Caco-2 (cell line): ENCODE measurements around the gene INSYN2B. TPM values are rescaled to one million over a fixed set of nuclear protein-coding genes. Genes with fewer than 3 reads are reported as not detected.

Experiments
- BruUV-seq: library from RNA; stranded (reverse); fragments of 400-500 nt; replicated peaks from 2 replicates; lab custom pipeline; 2021; lab: Mats Ljungman, UMichigan
- CTCF ChIA-PET: fragments of 300-600 bp; sonication (Branson Sonifier 250); formaldehyde crosslinking; loops from one replicate; lab custom pipeline; 2022; ENCODE audit warnings: antibody characterized with exemption; lab: Charles Lee
- POLR2A ChIA-PET: fragments of 300-600 bp; sonication (Branson Sonifier 250); formaldehyde crosslinking; loops from one replicate; lab custom pipeline; 2022; ENCODE audit warnings: antibody characterized with exemption; lab: Charles Lee
- DNase-seq, 2 experiments: peaks; one replicate each; pipeline versions ENCODE4 v3.0.0 to v3.0.0-alpha.2; 2020 to 2022
- H3K27me3 ChIP-seq: replicated peaks from 2 replicates; pipeline ENCODE4 v1.6.0; 2011; ENCODE audit warnings: low read length; ENCODE audit not compliant: control insufficient read depth, insufficient read depth
- H3K36me3 ChIP-seq: 2 replicates; pipeline ENCODE4 v1.5.1; 2011; ENCODE audit warnings: low read length; ENCODE audit not compliant: control insufficient read depth, insufficient read depth
- H3K4me1 ChIP-seq: fragments of 250-450 bp; sonication (Bioruptor Pico); 2 replicates; pipeline ENCODE4 v1.5.1; 2020; ENCODE audit warnings: mild to moderate bottlenecking
- H3K4me3 ChIP-seq: 2 replicates; pipeline ENCODE4 v1.5.1; 2011; ENCODE audit warnings: low read depth, mild to moderate bottlenecking, control low read depth, low read length
- H3K9me3 ChIP-seq: fragments of 250-450 bp; sonication (Bioruptor Pico); 2 replicates; pipeline ENCODE4 v1.5.1; 2020; ENCODE audit warnings: mild to moderate bottlenecking, moderate library complexity
- H3K27ac Mint-ChIP-seq: one replicate; pipeline ENCODE4 v1.8.0; 2022; ENCODE audit warnings: mixed read lengths; ENCODE audit not compliant: unreplicated experiment
- H3K27me3 Mint-ChIP-seq: one replicate; pipeline ENCODE4 v1.8.0; 2022; ENCODE audit warnings: mixed read lengths; ENCODE audit not compliant: insufficient read depth, unreplicated experiment
- H3K36me3 Mint-ChIP-seq: one replicate; pipeline ENCODE4 v1.8.0; 2022; ENCODE audit warnings: mild to moderate bottlenecking, mixed read lengths; ENCODE audit not compliant: insufficient read depth, unreplicated experiment
- H3K4me1 Mint-ChIP-seq: one replicate; pipeline ENCODE4 v1.8.0; 2022; ENCODE audit warnings: low read depth, mixed read lengths; ENCODE audit not compliant: unreplicated experiment
- H3K4me3 Mint-ChIP-seq: one replicate; pipeline ENCODE4 v1.8.0; 2022; ENCODE audit warnings: mild to moderate bottlenecking, moderate library complexity, mixed read lengths; ENCODE audit not compliant: unreplicated experiment
- H3K9me3 Mint-ChIP-seq: one replicate; pipeline ENCODE4 v1.8.0; 2022; ENCODE audit warnings: mixed read lengths; ENCODE audit not compliant: unreplicated experiment
- CTCF ChIP-seq, 2 experiments: fragments of 200-600 bp in 1 of 2; IDR thresholded peaks; 1 replicate in 1 of 2; 2 replicates in 1 of 2; pipeline versions ENCODE4 v1.5.1 to v1.8.0; 2011 to 2022; ENCODE audit warnings: antibody characterized with exemption in 1 of 2, control low read depth in 1 of 2, inconsistent platforms in 1 of 2, low read depth in 1 of 2, low read length in 1 of 2, mild to moderate bottlenecking in 1 of 2, moderate library complexity in 1 of 2; ENCODE audit not compliant: insufficient read depth in 1 of 2, severe bottlenecking in 1 of 2, unreplicated experiment in 1 of 2
- intact Hi-C: fragments of 100-400 bp; cut with micrococcal nuclease; formaldehyde crosslinking; loops from one replicate; pipeline ENCODE4 v1.10.0; 2022; ENCODE audit not compliant: unreplicated experiment
- total RNA-seq: library from RNA; stranded (reverse); gene quantifications from 2 replicates; pipeline ENCODE4 v1.2.3, GENCODE V29; 2022

Gene INSYN2B
- total RNA-seq, 1 experiment from 2014 or later, result not detected

GRCh38 chr5:170011751-170012150 lies 31.5 kb upstream of the INSYN2B start:
- no peaks in the 10 kb centered on the region for H3K36me3 Mint-ChIP-seq
- H3K4me1 ChIP-seq, result no peaks in the 10 kb centered on the region
- H3K9me3 ChIP-seq, result no peaks in the 10 kb centered on the region
- no peaks in the 10 kb centered on the region for H3K4me1 Mint-ChIP-seq
- no peak overlapping the region for H3K4me3 Mint-ChIP-seq
- TF ChIP-seq CTCF (IDR thresholded peaks at IDR 0.05; ENCODE audit: insufficient read depth in 1 of 2, low read depth in 1 of 2, low read length in 1 of 2, severe bottlenecking in 1 of 2, unreplicated experiment in 1 of 2), result no peak
- H3K27ac Mint-ChIP-seq, result no peak overlapping the region
- H3K9me3 Mint-ChIP-seq, result no peaks in the 10 kb centered on the region
- CTCF ChIA-PET, result interaction anchor here (0.6 kb wide), 1 partner anchor 15 kb away, joined by 3 read pairs; no protein-coding TSS in a partner anchor
- no peak overlapping the region for H3K4me3 ChIP-seq
- H3K27me3 ChIP-seq, result no peaks in the 10 kb centered on the region; the same call in 1 of the 2 replicates
- H3K27me3 Mint-ChIP-seq, result peaks cover 23% of the 10 kb centered on the region
- intact Hi-C loops, result no loop called here
- H3K36me3 ChIP-seq, result no peaks in the 10 kb centered on the region
- POLR2A ChIA-PET, result no interaction called here
- no peak for DNase-seq
- BruUV-seq, result no TSS peak

- no peak overlapping the region for H3K4me3 Mint-ChIP-seq
- ChIA-PET POLR2A (no interaction called here), CTCF (no interaction called here)
- no peaks in the 10 kb centered on the region; the same call in 1 of the 2 replicates for H3K27me3 ChIP-seq
- H3K36me3 ChIP-seq, result no peaks in the 10 kb centered on the region
- H3K4me1 ChIP-seq, result no peaks in the 10 kb centered on the region
- no TSS peak for BruUV-seq
- DNase-seq, result no peak
- peaks cover 20% of the 10 kb centered on the region for H3K27me3 Mint-ChIP-seq
- intact Hi-C loops, result no loop called here
- no peaks in the 10 kb centered on the region for H3K9me3 Mint-ChIP-seq
- TF ChIP-seq CTCF (IDR thresholded peaks at IDR 0.05; ENCODE audit: insufficient read depth in 1 of 2, low read depth in 1 of 2, low read length in 1 of 2, severe bottlenecking in 1 of 2, unreplicated experiment in 1 of 2), result no peak
- no peak overlapping the region for H3K27ac Mint-ChIP-seq
- H3K4me1 Mint-ChIP-seq, result no peaks in the 10 kb centered on the region
- H3K36me3 Mint-ChIP-seq, result no peaks in the 10 kb centered on the region
- H3K9me3 ChIP-seq, result no peaks in the 10 kb centered on the region
- H3K4me3 ChIP-seq, result no peak overlapping the region
Measured at GRCh38 chr5:170010595-170010994, 30.3 kb upstream of the INSYN2B start.

- H3K9me3 ChIP-seq, result no peaks in the 10 kb centered on the region
- H3K4me1 ChIP-seq, result no peaks in the 10 kb centered on the region
- H3K4me1 Mint-ChIP-seq, result no peaks in the 10 kb centered on the region
- ChIA-PET CTCF (no interaction called here), POLR2A (no interaction called here)
- DNase-seq, result no peak
- peaks cover 16% of the 10 kb centered on the region for H3K27me3 Mint-ChIP-seq
- intact Hi-C loops, result no loop called here
- H3K27ac Mint-ChIP-seq, result no peak overlapping the region
- no peaks in the 10 kb centered on the region for H3K9me3 Mint-ChIP-seq
- H3K36me3 ChIP-seq, result no peaks in the 10 kb centered on the region
- no peak overlapping the region for H3K4me3 Mint-ChIP-seq
- no TSS peak for BruUV-seq
- H3K36me3 Mint-ChIP-seq, result no peaks in the 10 kb centered on the region
- TF ChIP-seq CTCF (IDR thresholded peaks at IDR 0.05; ENCODE audit: insufficient read depth in 1 of 2, low read depth in 1 of 2, low read length in 1 of 2, severe bottlenecking in 1 of 2, unreplicated experiment in 1 of 2), result no peak
- H3K27me3 ChIP-seq, result no peaks in the 10 kb centered on the region
- no peak overlapping the region for H3K4me3 ChIP-seq
Measured at GRCh38 chr5:170008376-170008775, 28.1 kb upstream of the INSYN2B start.
